ENCODE results near the gene TMOD2.

The TMOD2 gene

DNA sequence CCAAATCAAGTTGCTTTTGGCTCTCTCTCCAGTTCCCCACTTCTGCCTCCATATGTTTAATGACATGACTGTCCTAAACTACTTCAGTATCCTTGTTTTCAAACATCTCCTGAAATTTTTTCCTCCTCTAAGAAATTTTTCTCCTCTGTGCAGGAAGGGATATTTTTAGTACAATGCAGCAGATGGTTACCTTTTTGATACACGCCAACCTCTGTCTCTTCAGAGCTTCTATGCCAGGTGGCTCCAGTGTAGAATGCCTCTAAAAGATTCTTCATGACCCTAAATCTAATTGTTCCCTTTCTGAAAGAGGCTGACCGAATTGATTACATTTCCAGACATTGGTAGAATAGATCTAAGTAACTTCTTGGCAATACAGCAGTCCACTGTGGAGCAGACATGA lies 111.7 kb downstream of the TMOD2 start:
- no peak for DNase-seq

- no peak for DNase-seq
Measured at GRCh38 chr15:51864408-51865056, 113.1 kb downstream of the TMOD2 start.

- no peak for DNase-seq
Measured at GRCh38 chr15:51865317-51865716, 113.9 kb downstream of the TMOD2 start.

All from left hindlimb (tissue), 1 donor.